Skin epidermis (tissue), 12 donors: ENCODE results near the gene SERPIND1.
"Not testable (repeated sequence)": the region's sequence is repeated elsewhere in the genome, so short reads cannot be mapped to it uniquely, and the experiment has no call there.

Source experiments
- H3K27ac ChIP-seq, 21 experiments: fragments of 200-600 bp; sonication (generic) in 11 of 21; one replicate each; pipeline ENCODE4 v1.5.0; 2020; ENCODE audit warnings: mild to moderate bottlenecking in 3 of 21, inconsistent platforms in 2 of 21, moderate library complexity in 2 of 21
- H3K4me3 ChIP-seq, 7 experiments: fragments of 200-600 bp; sonication (generic) in 2 of 7; one replicate each; pipeline ENCODE4 v1.5.0; 2020; ENCODE audit warnings: inconsistent platforms in 2 of 7, mild to moderate bottlenecking in 2 of 7, moderate library complexity in 1 of 7

SERPIND1 gene

GRCh38 chr22:20769496-20769826 is 4.5 kb upstream of the SERPIND1 start:
- H3K27ac ChIP-seq, H3K4me3 ChIP-seq: not testable (repeated sequence)

DNA sequence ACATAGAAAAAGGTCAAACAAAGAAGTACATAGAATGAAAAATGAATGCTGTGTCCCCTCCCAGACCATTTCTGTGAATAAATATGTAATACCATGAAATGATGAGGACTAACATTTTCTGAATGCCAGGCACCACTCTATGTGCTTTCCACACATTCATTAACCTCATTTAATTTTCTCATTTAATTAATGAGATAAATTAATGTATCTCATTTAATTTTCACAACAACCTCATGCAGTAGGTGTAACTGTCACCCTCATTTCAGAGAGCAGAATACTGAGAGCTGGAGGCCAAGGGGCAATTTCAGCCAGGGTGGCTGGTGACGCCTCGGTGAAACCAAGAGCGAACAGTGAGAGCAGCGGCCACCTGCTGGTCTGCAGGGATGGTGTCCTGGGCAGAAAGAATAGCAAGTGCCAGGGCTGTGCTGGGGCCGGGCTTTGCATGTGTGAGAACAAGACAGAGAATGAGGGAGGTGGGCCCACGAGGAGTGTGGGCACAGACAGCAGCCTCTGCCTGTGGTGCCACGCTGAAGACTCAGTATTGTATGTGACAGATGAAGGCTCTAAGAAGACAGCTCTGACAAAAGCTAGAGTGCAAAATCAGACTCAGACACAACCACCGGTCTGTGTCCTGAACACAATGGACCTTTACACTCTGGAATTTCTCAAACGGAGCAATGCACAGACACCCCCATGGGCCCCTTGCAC is 1.8 kb upstream of the SERPIND1 start:
- H3K27ac ChIP-seq, result no peak overlapping the region

GRCh38 chr22:20774882-20775281 is 969 bp downstream of the SERPIND1 start:
- H3K4me3 ChIP-seq, result no peak overlapping the region
- no peak overlapping the region for H3K27ac ChIP-seq

More for the DNA sequence above, 1.8 kb upstream of the SERPIND1 start:
- no peak overlapping the region for H3K4me3 ChIP-seq

GRCh38 chr22:20775342-20775895 is 1.5 kb downstream of the SERPIND1 start:
- Histone ChIP-seq H3K4me3 (no peak overlapping the region), H3K27ac (no peak overlapping the region)

- no peak overlapping the region for H3K4me3 ChIP-seq
Observed at GRCh38 chr22:20776624-20777405, 2.9 kb downstream of the SERPIND1 start.

DNA sequence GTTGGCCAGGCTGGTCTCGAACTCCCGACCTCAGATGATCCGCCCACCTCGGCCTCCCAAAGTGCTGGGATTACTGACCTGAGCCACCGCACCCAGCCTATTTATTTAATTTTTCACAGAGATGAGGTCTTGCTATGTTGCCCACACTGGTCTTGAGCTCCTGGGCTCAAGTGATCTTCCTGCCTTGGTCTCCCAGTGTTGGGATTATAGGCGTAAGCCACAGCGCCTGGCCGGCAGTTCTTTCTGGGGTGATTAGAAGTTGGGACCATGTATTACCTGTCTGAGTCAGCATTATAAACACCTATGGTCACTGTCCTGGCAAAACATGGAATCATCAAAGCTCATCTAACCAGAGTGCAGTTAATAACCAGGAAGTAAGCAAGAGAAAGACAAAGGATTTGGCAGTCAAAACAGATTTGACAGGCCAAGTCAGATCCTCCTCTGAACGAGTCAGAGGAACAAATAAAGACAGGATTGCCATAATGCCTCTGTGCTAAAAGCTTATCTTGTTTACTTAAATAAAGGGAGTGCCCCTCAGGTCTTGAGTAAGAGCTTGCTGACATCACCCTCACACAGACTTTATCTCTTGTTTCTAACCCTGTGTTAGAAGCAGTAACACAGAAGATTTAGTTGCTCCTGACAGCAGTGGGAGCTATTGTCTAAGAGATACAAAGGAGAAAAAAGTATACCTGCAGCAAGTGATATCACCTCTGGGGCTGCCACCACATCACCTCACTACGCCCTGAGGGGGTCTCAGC is 3.7 kb downstream of the SERPIND1 start:
- H3K4me3 ChIP-seq, result no peak overlapping the region
- peak overlapping the region in 14 of 21 experiments; percentile 14 to 73 (median 56) for H3K27ac ChIP-seq

More at GRCh38 chr22:20776624-20777405, 2.9 kb downstream of the SERPIND1 start:
- H3K27ac ChIP-seq, result peak overlapping the region in 13 of 21 experiments; percentile 14 to 73 (median 55)

GRCh38 chr22:20779014-20779817 is 5.3 kb downstream of the SERPIND1 start:
- Histone ChIP-seq H3K27ac (peak overlapping the region in 1 of 21 experiments; percentile 0), H3K4me3 (no peak overlapping the region)

DNA sequence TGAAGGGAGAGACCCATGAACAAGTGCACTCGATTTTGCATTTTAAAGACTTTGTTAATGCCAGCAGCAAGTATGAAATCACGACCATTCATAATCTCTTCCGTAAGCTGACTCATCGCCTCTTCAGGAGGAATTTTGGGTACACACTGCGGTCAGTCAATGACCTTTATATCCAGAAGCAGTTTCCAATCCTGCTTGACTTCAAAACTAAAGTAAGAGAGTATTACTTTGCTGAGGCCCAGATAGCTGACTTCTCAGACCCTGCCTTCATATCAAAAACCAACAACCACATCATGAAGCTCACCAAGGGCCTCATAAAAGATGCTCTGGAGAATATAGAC is 5.9 kb downstream of the SERPIND1 start:
- H3K4me3 ChIP-seq, result no peak overlapping the region
- H3K27ac ChIP-seq, result no peak overlapping the region

- Histone ChIP-seq H3K4me3 (no peak overlapping the region), H3K27ac (peak overlapping the region in 2 of 21 experiments; percentile 27 to 35)
Observed at GRCh38 chr22:20781272-20781990, 7.5 kb downstream of the SERPIND1 start.

DNA sequence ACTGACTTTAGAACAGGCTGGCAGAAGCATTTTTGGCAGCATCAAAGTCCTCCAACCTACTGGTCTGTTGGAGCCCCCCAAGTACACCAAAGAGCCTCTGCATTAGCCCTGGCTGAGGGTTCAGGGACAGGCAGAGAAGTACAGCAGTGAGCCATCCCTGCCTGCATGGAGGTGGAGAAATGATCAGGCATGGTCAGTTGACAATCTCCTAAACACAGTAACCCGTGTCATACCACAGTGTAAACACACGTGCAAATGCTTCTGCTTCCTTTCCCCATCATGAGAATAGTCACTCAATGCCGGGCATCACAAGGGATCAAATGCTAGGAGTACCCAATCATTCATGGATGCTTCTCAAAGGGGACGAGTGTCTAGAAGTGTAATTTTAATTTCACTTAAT is 8.2 kb downstream of the SERPIND1 start:
- Histone ChIP-seq H3K4me3 (no peak overlapping the region), H3K27ac (no peak overlapping the region)

DNA sequence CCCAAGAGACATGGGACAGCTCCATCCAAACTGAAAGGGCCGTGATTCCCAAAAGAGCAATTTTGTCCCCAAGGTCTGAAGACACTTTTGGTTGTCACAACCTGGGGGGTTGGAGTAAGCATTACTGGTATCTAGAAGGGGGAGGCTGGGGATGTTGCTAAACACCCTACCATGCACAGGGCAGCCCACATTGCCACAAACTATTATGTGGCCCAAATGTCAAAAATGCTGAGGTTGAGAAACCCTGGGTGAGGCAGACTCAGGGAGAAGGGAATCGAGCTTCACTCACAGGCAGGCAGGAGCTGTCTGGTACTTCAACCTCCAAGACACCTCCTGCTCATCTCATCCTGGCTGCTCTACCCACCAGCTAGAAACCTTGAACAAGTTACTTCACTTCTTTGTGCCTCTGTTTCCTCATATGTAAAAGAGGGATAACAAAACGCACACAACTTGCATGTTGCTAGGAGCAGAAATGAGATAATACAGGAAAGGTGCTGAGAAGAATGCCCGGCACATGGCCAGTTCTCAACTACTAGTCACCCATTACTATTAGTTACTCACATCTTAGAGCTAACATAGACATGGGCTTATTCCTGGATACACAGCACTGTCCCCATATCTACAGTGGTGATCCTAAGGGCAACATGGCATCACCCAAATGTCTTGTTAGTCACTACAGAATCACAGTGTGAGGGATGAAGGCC is 8.8 kb downstream of the SERPIND1 start:
- no peak overlapping the region for H3K27ac ChIP-seq
- H3K4me3 ChIP-seq, result no peak overlapping the region

DNA sequence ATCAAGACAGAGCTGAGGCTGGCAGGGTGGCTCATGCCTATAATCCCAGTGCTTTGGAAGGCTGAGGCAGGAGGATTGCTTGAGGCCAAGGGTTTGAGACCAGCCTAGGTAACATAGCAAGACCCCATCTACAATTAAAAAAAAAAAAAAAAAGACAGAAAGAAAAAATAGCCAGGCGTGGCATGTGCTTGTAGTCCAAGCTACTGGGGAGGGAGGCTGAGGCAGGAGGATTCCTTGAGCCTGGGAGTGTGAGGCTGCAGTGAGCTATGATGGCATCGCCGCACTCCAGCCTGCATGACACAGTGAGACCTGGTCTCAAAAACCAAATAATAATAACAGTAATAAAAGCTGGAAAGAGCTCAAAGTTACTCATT is 9.4 kb downstream of the SERPIND1 start:
- Histone ChIP-seq H3K4me3 (no peak overlapping the region), H3K27ac (no peak overlapping the region)

- H3K27ac ChIP-seq, result no peak overlapping the region
- no peak overlapping the region for H3K4me3 ChIP-seq
Observed at GRCh38 chr22:20783844-20784723, 10.2 kb downstream of the SERPIND1 start.

DNA sequence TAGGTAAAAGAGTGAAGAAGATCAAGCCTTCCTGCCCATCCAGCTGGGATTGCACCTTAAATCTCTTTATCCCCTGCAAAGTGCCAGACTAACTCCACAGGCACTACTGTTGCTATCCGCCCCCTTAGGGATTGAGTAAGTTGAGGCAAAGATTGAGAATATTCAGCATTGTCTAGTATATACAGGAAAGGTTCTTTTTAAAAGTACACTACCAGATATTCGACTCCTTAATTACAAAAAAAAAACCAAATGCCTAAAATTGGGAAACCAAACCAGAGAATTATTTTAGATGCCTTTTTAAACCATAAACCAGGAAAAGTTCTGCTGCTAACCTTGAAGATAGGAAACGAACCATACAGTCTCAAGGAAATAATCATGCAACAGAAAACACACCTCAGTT is 11.5 kb downstream of the SERPIND1 start:
- H3K27ac ChIP-seq, result no peak overlapping the region
- no peak overlapping the region for H3K4me3 ChIP-seq

DNA sequence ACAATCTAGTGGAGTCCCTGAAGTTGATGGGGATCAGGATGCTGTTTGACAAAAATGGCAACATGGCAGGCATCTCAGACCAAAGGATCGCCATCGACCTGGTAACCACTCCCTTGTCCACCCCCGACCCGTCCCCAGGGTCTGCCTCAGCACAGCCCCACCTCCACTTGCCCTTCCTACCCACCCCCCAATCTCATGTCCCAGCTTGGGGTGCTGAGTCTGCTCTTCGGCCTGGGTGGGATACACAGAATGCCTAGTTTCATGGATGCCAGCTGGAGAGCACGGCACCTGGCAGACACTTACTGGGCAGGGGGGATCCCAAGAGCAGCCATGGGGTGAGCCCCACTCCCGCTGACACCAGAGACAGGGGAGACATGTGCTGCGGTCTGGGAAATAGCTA is 12.1 kb downstream of the SERPIND1 start:
- Histone ChIP-seq H3K4me3 (no peak overlapping the region), H3K27ac (no peak overlapping the region)

DNA sequence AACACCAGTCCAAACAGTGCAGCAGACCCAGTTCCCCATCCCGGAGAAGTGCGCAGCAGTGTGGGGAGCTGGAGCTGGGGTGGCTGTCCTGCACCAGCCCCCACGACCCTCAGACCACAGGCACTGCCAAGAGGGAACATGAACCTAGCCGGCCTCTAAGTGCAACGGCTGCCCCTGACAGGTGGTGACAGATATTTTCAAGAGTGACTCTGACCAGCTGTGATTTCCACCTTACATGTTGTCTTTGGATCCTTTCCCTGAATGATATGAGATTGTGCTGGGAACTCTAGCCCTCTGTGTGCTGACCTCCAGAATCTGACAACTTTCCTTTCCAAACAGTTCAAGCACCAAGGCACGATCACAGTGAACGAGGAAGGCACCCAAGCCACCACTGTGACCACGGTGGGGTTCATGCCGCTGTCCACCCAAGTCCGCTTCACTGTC is 12.6 kb downstream of the SERPIND1 start:
- no peak overlapping the region for H3K27ac ChIP-seq
- H3K4me3 ChIP-seq, result no peak overlapping the region

DNA sequence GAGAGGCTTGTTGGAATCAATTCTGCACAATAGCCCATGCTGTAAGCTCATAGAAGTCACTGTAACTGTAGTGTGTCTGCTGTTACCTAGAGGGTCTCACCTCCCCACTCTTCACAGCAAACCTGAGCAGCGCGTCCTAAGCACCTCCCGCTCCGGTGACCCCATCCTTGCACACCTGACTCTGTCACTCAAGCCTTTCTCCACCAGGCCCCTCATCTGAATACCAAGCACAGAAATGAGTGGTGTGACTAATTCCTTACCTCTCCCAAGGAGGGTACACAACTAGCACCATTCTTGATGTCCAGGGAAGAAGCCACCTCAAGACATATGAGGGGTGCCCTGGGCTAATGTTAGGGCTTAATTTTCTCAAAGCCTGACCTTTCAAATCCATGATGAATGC is 13.3 kb downstream of the SERPIND1 start:
- no peak overlapping the region for H3K27ac ChIP-seq
- H3K4me3 ChIP-seq, result no peak overlapping the region
